Measurements from ENCODE around the gene CERS4. TPM values are rescaled to one million over a fixed set of nuclear protein-coding genes. Genes with fewer than 3 reads are reported as not detected.

The CERS4 gene
- total RNA-seq, 1 experiment from 2014 or later, result 4.8 TPM

DNA sequence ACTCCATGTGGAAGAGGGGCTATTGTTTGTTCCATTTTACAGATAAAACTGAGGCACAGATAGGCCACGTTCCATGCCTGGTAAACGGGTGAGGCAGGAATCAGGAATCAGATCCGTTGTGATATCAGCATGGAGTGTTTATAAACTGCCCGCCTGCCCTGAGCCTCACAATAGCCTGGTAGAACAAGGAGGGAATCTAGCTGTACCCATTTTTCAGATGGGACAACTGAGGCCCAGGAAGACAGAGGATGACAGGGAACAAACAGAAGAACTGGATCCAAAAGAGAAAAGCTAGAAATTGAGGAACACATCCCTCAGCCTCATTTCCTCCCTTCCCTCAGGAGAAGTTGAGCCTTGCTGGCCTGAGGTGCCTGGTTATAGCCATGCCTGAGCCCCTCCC, 32.5 kb downstream of the CERS4 start:
- H3K9me3 ChIP-seq (ENCODE audit: low read depth, low read length, poor library complexity, severe bottlenecking), result no peaks in the 10 kb centered on the region
- no peaks in the 10 kb centered on the region for H3K27me3 ChIP-seq (replicated peaks; ENCODE audit: insufficient read depth, low read depth, low read length, poor library complexity)
- intact Hi-C loops (cut with micrococcal nuclease; ENCODE audit: unreplicated experiment), result no loop called here
- H3K4me3 ChIP-seq (ENCODE audit: low read depth, low read length, poor library complexity, severe bottlenecking), result no peak overlapping the region
- H3K36me3 ChIP-seq (ENCODE audit: insufficient read depth, low read length, poor library complexity, severe bottlenecking), result no peaks in the 10 kb centered on the region
- BruUV-seq (replicated peaks), result no TSS peak
- CTCF ChIA-PET, result interaction anchor here (0.6 kb wide), 1 partner anchor 308 kb away, joined by 3 read pairs; no protein-coding TSS in a partner anchor
- H3K4me1 ChIP-seq (ENCODE audit: insufficient read depth, low read length, poor library complexity, severe bottlenecking), result peaks cover 11% of the 10 kb centered on the region
- H3K27ac ChIP-seq (ENCODE audit: low read depth, low read length, poor library complexity, severe bottlenecking), result no peak overlapping the region
- TF ChIP-seq, protein P1, sequence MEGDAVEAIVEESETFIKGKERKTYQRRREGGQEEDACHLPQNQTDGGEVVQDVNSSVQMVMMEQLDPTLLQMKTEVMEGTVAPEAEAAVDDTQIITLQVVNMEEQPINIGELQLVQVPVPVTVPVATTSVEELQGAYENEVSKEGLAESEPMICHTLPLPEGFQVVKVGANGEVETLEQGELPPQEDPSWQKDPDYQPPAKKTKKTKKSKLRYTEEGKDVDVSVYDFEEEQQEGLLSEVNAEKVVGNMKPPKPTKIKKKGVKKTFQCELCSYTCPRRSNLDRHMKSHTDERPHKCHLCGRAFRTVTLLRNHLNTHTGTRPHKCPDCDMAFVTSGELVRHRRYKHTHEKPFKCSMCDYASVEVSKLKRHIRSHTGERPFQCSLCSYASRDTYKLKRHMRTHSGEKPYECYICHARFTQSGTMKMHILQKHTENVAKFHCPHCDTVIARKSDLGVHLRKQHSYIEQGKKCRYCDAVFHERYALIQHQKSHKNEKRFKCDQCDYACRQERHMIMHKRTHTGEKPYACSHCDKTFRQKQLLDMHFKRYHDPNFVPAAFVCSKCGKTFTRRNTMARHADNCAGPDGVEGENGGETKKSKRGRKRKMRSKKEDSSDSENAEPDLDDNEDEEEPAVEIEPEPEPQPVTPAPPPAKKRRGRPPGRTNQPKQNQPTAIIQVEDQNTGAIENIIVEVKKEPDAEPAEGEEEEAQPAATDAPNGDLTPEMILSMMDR (conservative IDR thresholded peaks at IDR 0.05; ENCODE audit: low read depth, low read length), result no peak
- no peak for TF ChIP-seq EZH2 (IDR thresholded peaks at IDR 0.05; ENCODE audit: borderline replicate concordance, low read depth, low read length, poor library complexity, severe bottlenecking)
- POLR2A ChIA-PET (ENCODE audit: low non-redundant PET), result no interaction called here
- no peak for DNase-seq (ENCODE audit: low spot score)

DNA sequence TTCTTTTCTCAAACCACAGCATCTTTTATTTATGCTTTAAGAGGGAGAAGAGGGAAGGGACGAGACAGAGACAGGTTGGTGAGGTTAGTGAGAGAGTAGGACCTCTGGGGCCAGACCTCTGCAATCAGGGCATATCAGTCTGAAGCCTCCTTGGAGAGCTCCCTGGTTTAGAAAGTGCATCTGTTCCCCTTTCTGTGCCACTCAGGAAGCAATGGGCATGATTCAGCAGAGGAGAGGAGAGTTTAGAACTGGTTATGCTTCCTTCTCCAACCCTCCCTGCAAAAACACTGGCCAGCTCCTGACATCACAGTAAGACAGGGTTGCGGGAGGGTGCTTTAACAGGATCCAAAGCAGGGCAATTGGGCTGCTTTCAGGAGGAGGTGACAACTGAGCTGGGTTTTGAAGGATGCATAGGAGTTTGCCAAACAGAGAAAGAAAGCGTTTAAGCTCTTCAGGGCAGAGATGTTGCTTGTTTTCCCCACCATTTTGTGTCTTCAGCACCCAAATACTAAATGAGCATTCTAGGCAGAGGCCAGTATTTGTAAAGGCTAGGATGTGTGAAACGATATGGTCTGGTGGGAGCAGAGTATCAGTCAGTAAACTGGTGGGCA, 33.1 kb downstream of the CERS4 start:
- no peak for DNase-seq (ENCODE audit: low spot score)
- intact Hi-C loops (cut with micrococcal nuclease; ENCODE audit: unreplicated experiment), result no loop called here
- Histone ChIP-seq H3K4me1 (ENCODE audit: insufficient read depth, low read length, poor library complexity, severe bottlenecking) (peaks cover 11% of the 10 kb centered on the region), H3K36me3 (ENCODE audit: insufficient read depth, low read length, poor library complexity, severe bottlenecking) (no peaks in the 10 kb centered on the region), H3K27ac (ENCODE audit: low read depth, low read length, poor library complexity, severe bottlenecking) (no peak overlapping the region), H3K4me3 (ENCODE audit: low read depth, low read length, poor library complexity, severe bottlenecking) (no peak overlapping the region), H3K27me3 (replicated peaks; ENCODE audit: insufficient read depth, low read depth, low read length, poor library complexity) (no peaks in the 10 kb centered on the region), H3K9me3 (ENCODE audit: low read depth, low read length, poor library complexity, severe bottlenecking) (no peaks in the 10 kb centered on the region)
- ChIA-PET POLR2A (ENCODE audit: low non-redundant PET) (interaction anchor here (0.6 kb wide), 1 partner anchor 76 kb away, joined by 6 read pairs; no protein-coding TSS in a partner anchor), CTCF (no interaction called here)
- BruUV-seq (replicated peaks), result no TSS peak
- no peak for TF ChIP-seq EZH2 (IDR thresholded peaks at IDR 0.05; ENCODE audit: borderline replicate concordance, low read depth, low read length, poor library complexity, severe bottlenecking)
- TF ChIP-seq, protein P1 (conservative IDR thresholded peaks at IDR 0.05; ENCODE audit: low read depth, low read length), result no peak

DNA sequence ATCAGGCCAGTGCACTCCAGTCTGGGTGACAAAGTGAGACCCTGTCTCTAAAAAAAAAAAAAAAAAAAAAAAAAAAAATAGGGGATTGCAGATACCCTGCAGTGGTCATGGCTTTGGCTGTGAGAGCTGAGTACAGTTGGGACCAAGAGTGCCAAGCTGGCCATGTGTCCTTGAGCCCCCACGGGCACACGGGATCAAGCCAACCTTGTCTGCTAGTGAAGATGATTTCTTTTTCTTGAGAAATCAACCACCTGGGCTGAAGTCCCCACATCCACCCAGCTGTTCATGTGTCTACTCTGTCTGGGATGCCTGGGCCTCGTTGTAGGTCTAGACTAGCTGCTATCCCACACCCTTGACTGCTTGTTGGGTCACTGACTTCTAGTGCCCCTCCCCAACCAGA, 34.0 kb downstream of the CERS4 start:
- no peak for TF ChIP-seq EZH2 (IDR thresholded peaks at IDR 0.05; ENCODE audit: borderline replicate concordance, low read depth, low read length, poor library complexity, severe bottlenecking)
- TF ChIP-seq, protein P1 (conservative IDR thresholded peaks at IDR 0.05; ENCODE audit: low read depth, low read length), result no peak
- intact Hi-C loops (cut with micrococcal nuclease; ENCODE audit: unreplicated experiment), result no loop called here

More for the DNA sequence above, 34.0 kb downstream of the CERS4 start:
- Histone ChIP-seq H3K27ac (ENCODE audit: low read depth, low read length, poor library complexity, severe bottlenecking) (no peak overlapping the region), H3K36me3 (ENCODE audit: insufficient read depth, low read length, poor library complexity, severe bottlenecking) (no peaks in the 10 kb centered on the region), H3K4me3 (ENCODE audit: low read depth, low read length, poor library complexity, severe bottlenecking) (no peak overlapping the region), H3K9me3 (ENCODE audit: low read depth, low read length, poor library complexity, severe bottlenecking) (no peaks in the 10 kb centered on the region), H3K27me3 (replicated peaks; ENCODE audit: insufficient read depth, low read depth, low read length, poor library complexity) (no peaks in the 10 kb centered on the region), H3K4me1 (ENCODE audit: insufficient read depth, low read length, poor library complexity, severe bottlenecking) (peaks cover 7% of the 10 kb centered on the region)
- POLR2A ChIA-PET (ENCODE audit: low non-redundant PET), result interaction anchor here (0.6 kb wide), 2 partner anchors 77 to 1462 kb away, joined by 5 to 6 read pairs; no protein-coding TSS in a partner anchor
- CTCF ChIA-PET, result no interaction called here
- DNase-seq (ENCODE audit: low spot score), result no peak
- no TSS peak for BruUV-seq (replicated peaks)

Measured in A673 (cell line).